Head of caudate nucleus (tissue), 42 donors: ENCODE measurements around the gene TBX19.
"Not testable (repeated sequence)": the region's sequence is repeated elsewhere in the genome, so short reads cannot be mapped to it uniquely, and the experiment has no call there.

ENCODE experiments used
- DNase-seq, 42 donors: peaks; one replicate each; pipeline versions ENCODE4 v3.0.0 to v3.0.0-alpha.2; 2020 to 2021; ENCODE audit warnings: mixed read lengths in 7 of 42
- intact Hi-C: fragments of 100-400 bp; cut with DNase I; formaldehyde crosslinking; loops from one replicate; pipeline ENCODE4 v1.15.0; 2022

Gene TBX19

GRCh38 chr1:168342572-168343280 lies 62.0 kb downstream of the TBX19 start:
- peak; percentile 87 to 97 (median 92) for DNase-seq
- intact Hi-C loops, result no loop called here

DNA sequence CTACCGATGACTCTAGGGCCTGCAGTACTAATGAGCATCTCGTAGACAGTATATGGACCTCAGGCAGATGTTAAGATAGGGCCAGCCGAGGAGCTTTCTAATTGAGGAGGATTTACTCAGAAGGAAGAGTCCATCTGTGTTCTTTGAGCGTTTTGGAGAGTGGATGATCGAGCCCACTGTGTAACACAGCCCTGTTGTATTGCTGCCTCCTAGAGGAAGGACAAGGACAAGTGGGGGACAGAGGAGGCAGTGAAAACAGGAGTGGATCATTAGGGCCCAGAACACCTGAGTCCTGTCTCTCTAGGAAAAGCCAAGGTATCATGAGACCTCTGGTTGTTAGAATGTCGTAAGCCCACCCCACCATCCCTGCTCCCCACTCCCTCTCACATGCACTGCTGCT lies 62.9 kb downstream of the TBX19 start:
- peak in 16 of 42 donors; percentile 12 to 53 (median 21) for DNase-seq
- intact Hi-C loops, result no loop called here

- intact Hi-C loops, result no loop called here
- DNase-seq, result no peak
Observed at GRCh38 chr1:168344517-168344916, 63.8 kb downstream of the TBX19 start.

DNA sequence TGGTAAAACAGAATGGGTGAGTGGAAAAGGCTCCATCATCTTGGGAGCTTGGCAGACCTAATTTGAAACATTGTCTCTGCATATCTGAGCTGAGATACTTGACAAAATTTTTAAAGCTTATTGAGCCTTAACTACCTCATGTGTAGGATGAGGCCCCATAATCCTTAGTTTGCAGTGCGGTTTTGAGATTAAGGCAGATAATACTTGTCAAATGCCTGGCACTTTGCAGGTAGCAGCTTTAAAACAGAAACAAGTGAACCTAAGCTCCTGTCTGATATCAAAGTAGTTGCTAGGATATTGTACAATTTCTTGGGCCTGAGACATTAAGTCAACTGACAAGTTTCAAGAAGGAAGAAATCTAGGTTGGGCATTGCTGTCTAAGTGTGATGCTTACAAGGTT lies 65.3 kb downstream of the TBX19 start:
- intact Hi-C loops, result no loop called here
- DNase-seq, result no peak

- DNase-seq, result no peak
- intact Hi-C loops, result no loop called here
Observed at GRCh38 chr1:168347630-168348029, 67.0 kb downstream of the TBX19 start.

DNA sequence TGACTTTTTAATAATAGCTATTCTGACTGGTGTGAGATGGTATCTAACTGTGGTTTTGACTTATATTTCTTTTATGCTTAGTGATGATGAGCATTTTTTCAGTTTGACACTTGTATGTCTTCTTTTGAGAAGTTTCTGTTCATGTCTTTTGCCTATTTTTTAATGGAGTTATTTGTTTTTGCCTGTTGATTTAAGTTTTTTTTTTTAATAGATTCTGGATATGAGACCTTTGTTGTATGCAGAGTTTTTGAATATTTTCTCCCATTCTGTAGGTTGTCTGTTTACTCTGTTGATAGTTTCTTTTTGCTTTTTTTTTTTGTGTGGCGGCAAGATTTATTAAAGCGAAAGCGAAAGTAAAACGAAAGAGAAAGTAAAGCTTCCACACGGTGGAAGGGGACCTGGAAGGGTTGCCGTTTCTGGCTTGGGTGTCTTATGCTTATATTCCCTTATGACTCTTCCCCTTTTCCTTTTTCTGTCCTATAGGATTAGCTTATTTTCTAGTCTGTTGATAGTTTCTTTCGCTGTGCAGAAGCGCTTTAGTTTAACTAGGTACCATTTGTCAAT lies 67.6 kb downstream of the TBX19 start:
- no peak for DNase-seq
- intact Hi-C loops, result no loop called here

DNA sequence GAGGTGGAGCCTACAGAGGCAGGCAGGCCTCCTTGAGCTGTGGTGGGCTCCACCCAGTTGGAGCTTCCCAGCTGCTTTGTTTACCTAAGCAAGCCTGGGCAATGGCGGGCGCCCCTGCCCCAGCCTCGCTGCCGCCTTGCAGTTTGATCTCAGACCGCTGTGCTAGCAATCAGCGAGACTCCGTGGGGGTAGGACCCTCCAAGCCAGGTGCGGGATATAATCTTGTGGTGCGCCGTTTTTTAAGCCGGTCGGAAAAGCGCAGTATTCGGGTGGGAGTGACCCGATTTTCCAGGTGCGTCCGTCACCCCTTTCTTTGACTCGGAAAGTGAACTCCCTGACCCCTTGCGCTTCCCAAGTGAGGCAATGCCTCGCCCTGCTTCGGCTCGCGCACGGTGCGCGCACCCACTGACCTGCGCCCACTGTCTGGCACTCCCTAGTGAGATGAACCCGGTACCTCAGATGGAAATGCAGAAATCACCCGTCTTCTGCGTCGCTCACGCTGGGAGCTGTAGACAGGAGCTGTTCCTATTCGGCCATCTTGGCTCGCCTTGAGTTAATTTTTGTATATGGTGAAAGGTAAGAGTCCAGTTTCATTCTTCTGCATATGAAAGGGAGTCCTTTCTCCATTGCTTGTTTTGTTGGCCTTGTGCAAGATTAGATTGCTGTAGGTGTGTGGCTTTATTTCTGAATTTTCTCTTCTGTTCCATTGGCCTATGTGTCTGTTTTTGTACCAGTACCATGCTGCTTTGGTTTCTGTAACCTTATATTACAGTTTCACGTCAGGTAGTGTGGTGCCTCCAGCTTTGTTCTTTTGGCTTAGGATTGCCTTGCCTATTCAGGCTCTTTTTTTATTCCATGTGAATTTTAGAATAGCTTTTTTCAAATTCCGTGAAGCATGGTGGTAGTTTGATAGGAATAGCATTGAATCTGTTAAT lies 73.9 kb downstream of the TBX19 start:
- DNase-seq, intact Hi-C loops: not testable (repeated sequence)

DNA sequence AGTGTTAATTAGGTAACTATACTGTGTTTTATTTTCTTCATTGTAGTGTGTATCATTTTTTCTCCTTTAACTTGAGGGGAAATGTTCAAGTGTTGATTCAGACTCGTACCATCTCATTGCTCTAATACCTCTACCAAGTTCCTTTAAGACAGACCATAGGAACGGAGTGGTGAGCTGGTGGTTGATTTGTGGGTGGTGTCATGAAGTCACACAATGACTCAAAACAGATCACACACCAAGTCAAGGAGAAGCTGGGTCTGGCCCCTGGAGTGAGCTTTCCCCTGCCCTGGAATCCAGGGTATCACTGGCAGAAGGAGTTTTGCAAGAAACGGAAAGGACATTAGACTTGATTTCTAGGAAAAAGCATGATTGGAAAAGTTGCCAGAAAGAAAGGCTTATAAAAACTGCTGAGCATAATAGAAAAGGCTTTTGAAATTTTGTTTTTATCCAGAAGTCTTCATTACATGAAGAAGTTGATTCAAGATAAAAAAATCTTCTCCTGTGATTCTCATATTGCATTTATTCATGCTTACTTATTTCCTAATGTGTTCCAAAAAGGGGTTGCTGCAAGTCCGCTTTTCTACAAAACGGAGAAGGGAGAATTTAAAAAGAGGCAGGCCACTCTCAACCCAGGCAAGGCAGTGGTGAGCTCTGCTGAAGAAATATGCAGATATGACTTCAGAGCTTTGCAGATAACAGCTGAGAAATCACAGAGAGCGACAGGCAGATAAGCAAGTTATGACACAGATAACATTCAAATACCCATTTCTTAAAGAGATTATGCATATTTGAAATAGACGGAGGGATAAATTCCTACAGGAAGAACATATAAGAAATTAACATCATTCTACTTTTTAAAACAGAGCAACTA lies 79.7 kb downstream of the TBX19 start:
- intact Hi-C loops, result no loop called here
- DNase-seq, result no peak

- no peak for DNase-seq
- intact Hi-C loops, result no loop called here
Observed at GRCh38 chr1:168361252-168361651, 80.6 kb downstream of the TBX19 start.

- intact Hi-C loops, result no loop called here
- no peak for DNase-seq
Observed at GRCh38 chr1:168362991-168363390, 82.3 kb downstream of the TBX19 start.
